Keratinocyte (primary cell): ENCODE data around the gene CYP4A11. TPM values are rescaled to one million over a fixed set of nuclear protein-coding genes. Genes with fewer than 3 reads are reported as not detected.

Experiments used
- DNase-seq: peaks from one replicate; pipeline ENCODE4 v3.0.0-alpha.2; 2011; ENCODE audit warnings: low read depth, missing footprints, low spot score
- FAIRE-seq: peaks from 2 replicates; lab custom pipeline; 2011; peaks lifted over from hg19 to GRCh38; lab: Jason Lieb, UNC
- H2AFZ ChIP-seq: 2 replicates; pipeline ENCODE4 v1.6.0; 2012; ENCODE audit warnings: low read length, control low read depth, inconsistent platforms; ENCODE audit not compliant: control insufficient read depth
- H3K27ac ChIP-seq: 2 replicates; pipeline ENCODE4 v1.5.1; 2011; ENCODE audit warnings: low read length; ENCODE audit not compliant: control insufficient read depth, insufficient read depth
- H3K27me3 ChIP-seq: 3 replicates; pipeline ENCODE4 v1.6.0; 2011; ENCODE audit warnings: low read length; ENCODE audit not compliant: control insufficient read depth, insufficient read depth; ENCODE audit errors: extremely low read depth
- H3K36me3 ChIP-seq, 2 experiments: 2 replicates in 1 of 2; 3 replicates in 1 of 2; pipeline ENCODE4 v1.5.1; 2011; ENCODE audit warnings: low read length in 2 of 2, mild to moderate bottlenecking in 1 of 2; ENCODE audit not compliant: control insufficient read depth in 2 of 2, insufficient read depth in 2 of 2; ENCODE audit errors: extremely low read depth in 1 of 2
- H3K4me1 ChIP-seq: 3 replicates; pipeline ENCODE4 v1.5.1; 2011; ENCODE audit warnings: low read length; ENCODE audit not compliant: control insufficient read depth, insufficient read depth; ENCODE audit errors: extremely low read depth
- H3K4me2 ChIP-seq: 3 replicates; pipeline ENCODE4 v1.6.0; 2011; ENCODE audit warnings: low read depth, low read length; ENCODE audit not compliant: control insufficient read depth, insufficient read depth; ENCODE audit errors: extremely low read depth
- H3K4me3 ChIP-seq, 3 experiments: fragments of 200-600 bp in 1 of 3; sonication (generic) in 1 of 3; 2 replicates in 2 of 3; 3 replicates in 1 of 3; pipeline ENCODE4 v1.5.1; 2011 to 2016; ENCODE audit warnings: low read length in 3 of 3, mild to moderate bottlenecking in 3 of 3, control low read depth in 2 of 3, inconsistent platforms in 1 of 3, low read depth in 1 of 3, mixed read lengths in 1 of 3, mixed run types in 1 of 3, moderate library complexity in 1 of 3; ENCODE audit not compliant: control insufficient read depth in 2 of 3, insufficient read depth in 2 of 3; ENCODE audit errors: extremely low read depth in 1 of 3
- H3K79me2 ChIP-seq: 2 replicates; pipeline ENCODE4 v1.6.0; 2012; ENCODE audit warnings: low read length; ENCODE audit not compliant: control insufficient read depth, insufficient read depth
- H3K9ac ChIP-seq: 3 replicates; pipeline ENCODE4 v1.6.0; 2011; ENCODE audit warnings: low read length; ENCODE audit not compliant: control insufficient read depth, insufficient read depth; ENCODE audit errors: extremely low read depth
- H3K9me1 ChIP-seq: 3 replicates; pipeline ENCODE4 v1.6.0; 2011; ENCODE audit warnings: low read length; ENCODE audit not compliant: control insufficient read depth, insufficient read depth; ENCODE audit errors: extremely low read depth
- H3K9me3 ChIP-seq: 2 replicates; pipeline ENCODE4 v1.5.1; 2012; ENCODE audit warnings: low read depth, low read length; ENCODE audit not compliant: control insufficient read depth
- H4K20me1 ChIP-seq: 3 replicates; pipeline ENCODE4 v1.6.0; 2011; ENCODE audit warnings: low read length; ENCODE audit not compliant: control insufficient read depth, insufficient read depth; ENCODE audit errors: extremely low read depth
- CTCF ChIP-seq, 3 experiments: IDR thresholded peaks in 1 of 3; conservative IDR thresholded peaks in 1 of 3; optimal IDR thresholded peaks in 1 of 3; 2 replicates in 2 of 3; 3 replicates in 1 of 3; pipeline versions ENCODE3 to v1.5.1; 2011; ENCODE audit warnings: low read length in 3 of 3, mild to moderate bottlenecking in 3 of 3, moderate library complexity in 2 of 3, control low read depth in 1 of 3, inconsistent platforms in 1 of 3; ENCODE audit not compliant: insufficient read depth in 2 of 3; ENCODE audit errors: extremely low read depth in 1 of 3
- EZH2 ChIP-seq: IDR thresholded peaks from one replicate; pipeline ENCODE4 v1.6.1; 2012; ENCODE audit warnings: inconsistent platforms, mild to moderate bottlenecking, low read length, moderate library complexity
- dilution Hi-C: fragments of 300-500 bp; cut with MboI; formaldehyde crosslinking; loops from one replicate; pipeline ENCODE4 v1.7.0; 2020; ENCODE audit warnings: low sequenced_read_pairs; ENCODE audit not compliant: extremely low pct_ligation_motif_present
- polyA plus RNA-seq, 5 experiments: library from polyadenylated mRNA; depleted of rRNA in 3 of 5; stranded (reverse) in 3 of 5; stranded (forward) in 1 of 5; unstranded in 1 of 5; fragments of >200 nt; gene quantifications; 1 replicate in 1 of 5; 2 replicates in 3 of 5; 3 replicates in 1 of 5; pipeline versions ENCODE4 v1.2.1 to v1.2.3, GENCODE V29; 2011 to 2012; ENCODE audit warnings: missing spikeins in 2 of 5, low read depth in 1 of 5, low replicate concordance in 1 of 5

CYP4A11 gene
- polyA plus RNA-seq, 1 donor (not counting 4 experiments of a cell fraction or from before 2014, with no cell fraction given): not detected

GRCh38 chr1:46937270-46937669, 4.0 kb downstream of the CYP4A11 start:
- FAIRE-seq (no peak), DNase-seq (no peak)
- no peak for TF ChIP-seq CTCF (optimal IDR thresholded peaks at IDR 0.05 in 1 of 3, IDR thresholded peaks at IDR 0.05 in 1 of 3, conservative IDR thresholded peaks at IDR 0.05 in 1 of 3; ENCODE audit: extremely low read depth in 1 of 3, insufficient read depth in 2 of 3, low read length in 3 of 3)
- no peak for TF ChIP-seq EZH2
- Histone ChIP-seq H3K9me1 (no peaks in the 10 kb centered on the region), H3K4me3 (no peak overlapping the region), H4K20me1 (no peaks in the 10 kb centered on the region), H3K4me2 (no peak overlapping the region), H3K79me2 (no peaks in the 10 kb centered on the region), H3K27me3 (no peaks in the 10 kb centered on the region), H3K4me1 (no peaks in the 10 kb centered on the region), H3K27ac (no peak overlapping the region), H3K36me3 (no peaks in the 10 kb centered on the region), H2AFZ (no peak overlapping the region), H3K9ac (no peak overlapping the region), H3K9me3 (no peaks in the 10 kb centered on the region)
- dilution Hi-C loops: no loop called here

GRCh38 chr1:46936788-46937187, 4.5 kb downstream of the CYP4A11 start:
- H2AFZ ChIP-seq: no peak overlapping the region
- no peaks in the 10 kb centered on the region for H3K9me3 ChIP-seq
- no peak overlapping the region for H3K9ac ChIP-seq
- H3K79me2 ChIP-seq: no peaks in the 10 kb centered on the region
- no peaks in the 10 kb centered on the region for H3K9me1 ChIP-seq
- H3K27ac ChIP-seq: no peak overlapping the region
- dilution Hi-C loops: no loop called here
- no peaks in the 10 kb centered on the region for H4K20me1 ChIP-seq
- no peaks in the 10 kb centered on the region for H3K36me3 ChIP-seq
- no peak for FAIRE-seq
- no peak overlapping the region for H3K4me2 ChIP-seq
- no peak for DNase-seq
- no peak overlapping the region for H3K4me3 ChIP-seq
- H3K4me1 ChIP-seq: no peaks in the 10 kb centered on the region
- TF ChIP-seq CTCF (optimal IDR thresholded peaks at IDR 0.05 in 1 of 3, IDR thresholded peaks at IDR 0.05 in 1 of 3, conservative IDR thresholded peaks at IDR 0.05 in 1 of 3; ENCODE audit: extremely low read depth in 1 of 3, insufficient read depth in 2 of 3, low read length in 3 of 3) (no peak), EZH2 (no peak)
- no peaks in the 10 kb centered on the region for H3K27me3 ChIP-seq
